GM21737 (cell line): Measurements from ENCODE around the gene TMEM186.
"Not testable (repeated sequence)": the region's sequence is repeated elsewhere in the genome, so short reads cannot be mapped to it uniquely, and the experiment has no call there.

Experiments used
- ATAC-seq: cut with Tn5 transposase; IDR thresholded peaks from one replicate; pipeline ENCODE4 v1.9.1; 2021; ENCODE audit warnings: mild to moderate bottlenecking, moderate library complexity; ENCODE audit not compliant: unreplicated experiment

The TMEM186 gene

DNA sequence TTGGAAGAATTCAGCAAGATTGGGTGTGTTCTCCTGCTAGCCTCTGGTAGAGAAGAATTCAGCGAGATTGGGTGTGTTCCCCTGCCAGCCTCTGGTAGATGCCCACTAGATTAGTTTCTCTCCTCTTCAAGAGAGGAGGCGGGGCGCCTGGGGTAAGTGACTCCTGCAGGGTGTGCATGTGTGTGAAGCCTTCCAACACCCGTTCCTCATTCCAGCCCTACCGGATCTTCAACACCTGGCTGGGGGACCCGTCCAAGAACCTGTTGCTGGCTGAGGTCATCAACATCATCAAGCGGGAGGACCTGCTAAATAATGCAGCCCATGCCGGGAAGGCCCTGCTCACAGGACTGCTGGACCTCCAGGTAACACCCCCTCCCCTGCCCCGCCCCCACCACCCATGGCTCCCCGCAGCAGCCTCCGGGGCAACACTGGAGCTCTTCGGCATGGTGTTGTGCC is 21.3 kb downstream of the TMEM186 start:
- ATAC-seq: no peak

- no peak for ATAC-seq
Observed at GRCh38 chr16:8775359-8775758, 22.1 kb downstream of the TMEM186 start.

DNA sequence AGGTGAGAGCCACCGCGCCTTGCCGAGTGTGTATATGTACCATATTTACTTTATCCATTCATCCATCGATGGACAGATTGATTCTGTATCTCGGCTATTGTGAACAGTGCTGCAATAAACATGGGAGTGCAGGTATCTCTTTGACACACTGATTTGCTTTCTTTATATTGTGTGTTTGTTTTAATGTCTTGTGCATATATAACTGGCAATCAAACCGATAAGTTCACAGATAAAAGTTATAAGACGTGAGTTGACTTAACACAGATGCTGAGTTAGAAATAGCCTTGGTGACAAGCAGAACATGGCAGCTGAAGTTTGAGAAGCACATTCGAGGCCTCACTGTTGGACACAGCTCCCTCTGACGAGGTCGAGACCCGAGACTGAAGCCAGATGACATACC is 23.2 kb downstream of the TMEM186 start:
- no peak for ATAC-seq

DNA sequence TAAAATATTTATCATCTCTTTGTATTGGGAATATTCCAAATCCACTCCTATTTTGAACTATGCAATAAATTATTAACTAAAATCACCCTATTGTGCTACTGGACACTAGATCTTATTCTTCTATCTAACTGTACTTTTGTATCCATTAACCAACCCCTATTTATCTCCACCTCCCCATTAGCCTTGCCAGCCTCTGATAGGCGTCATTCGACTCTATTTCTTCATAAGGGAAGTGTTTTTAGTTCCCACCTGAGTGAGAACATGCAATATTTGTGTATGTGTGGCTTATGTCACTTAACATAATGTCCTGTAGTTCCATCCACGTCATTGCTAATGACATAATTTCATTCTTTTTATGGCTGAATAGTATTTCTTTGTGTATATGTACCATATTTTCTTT is 23.9 kb downstream of the TMEM186 start:
- ATAC-seq: no peak

DNA sequence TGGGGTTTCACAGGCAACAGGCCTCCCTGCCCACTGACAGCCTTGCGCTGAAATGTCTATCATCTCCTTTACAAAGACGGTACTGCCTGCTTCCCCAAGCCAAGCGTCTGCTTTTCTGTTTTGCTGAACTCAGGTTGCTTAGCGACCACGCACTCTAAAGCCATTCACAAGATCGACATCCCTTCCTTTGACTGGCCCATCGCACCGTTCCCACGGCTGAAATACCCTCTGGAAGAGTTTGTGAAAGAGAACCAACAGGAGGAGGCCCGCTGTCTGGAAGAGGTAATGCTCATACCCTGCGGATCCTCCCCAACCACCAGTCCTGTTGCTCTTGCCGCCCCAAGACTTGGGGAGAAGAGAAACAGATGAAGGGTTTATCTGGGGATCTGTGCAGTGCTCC is 28.7 kb downstream of the TMEM186 start:
- no peak for ATAC-seq

DNA sequence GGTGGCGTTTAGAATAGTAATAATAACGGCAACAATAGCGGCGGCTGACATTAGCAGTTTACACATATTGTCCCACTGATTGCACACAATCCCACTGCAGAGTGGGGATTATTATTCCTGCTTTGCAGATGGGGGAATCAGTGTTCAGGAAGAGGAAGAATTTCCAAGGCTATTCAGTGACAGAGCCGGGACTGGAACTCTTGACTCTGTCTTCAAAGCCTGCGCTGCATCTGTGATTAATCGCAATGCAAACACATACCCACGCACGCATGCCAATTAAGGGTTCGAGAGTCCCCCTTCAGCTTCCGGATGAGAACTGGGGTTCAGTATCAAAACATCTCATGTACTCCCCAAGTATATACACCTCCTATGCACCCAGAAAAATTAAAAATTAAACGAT is 29.2 kb downstream of the TMEM186 start:
- ATAC-seq: no peak

GRCh38 chr16:8767176-8767575 is 30.3 kb downstream of the TMEM186 start:
- no peak for ATAC-seq

DNA sequence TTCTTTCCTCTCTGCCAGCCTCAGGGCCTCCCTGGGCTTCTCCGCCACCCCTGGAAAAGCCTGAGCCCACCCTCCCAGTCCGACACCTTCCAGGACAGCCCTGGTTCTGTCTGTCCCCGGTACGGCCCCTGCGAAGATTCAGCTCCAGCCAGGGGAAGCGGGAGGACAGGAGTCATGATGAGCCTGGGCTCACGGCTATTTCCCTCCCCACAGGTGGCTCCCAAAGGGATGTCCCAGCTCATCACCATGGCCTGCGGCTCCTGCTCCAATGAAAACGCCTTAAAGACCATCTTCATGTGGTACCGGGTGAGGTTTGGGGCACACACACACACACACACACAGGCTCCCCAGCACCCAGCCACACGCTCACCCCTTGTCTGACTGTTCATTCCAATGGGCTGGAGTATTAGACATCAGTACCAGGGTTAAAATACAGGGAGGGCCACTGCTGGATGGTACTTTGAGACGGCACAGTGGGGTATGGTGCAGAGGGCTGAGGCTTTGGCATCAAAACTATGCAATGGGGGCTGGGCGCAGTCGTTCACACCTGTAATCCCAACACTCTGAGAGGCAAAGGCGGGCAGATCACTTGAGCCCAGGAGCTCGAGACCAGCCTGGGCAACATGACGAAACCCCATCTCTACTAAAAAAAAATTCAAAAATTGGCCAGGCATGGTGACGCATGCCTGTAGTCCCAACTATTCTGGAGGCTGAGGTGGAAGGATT is 32.8 kb downstream of the TMEM186 start:
- ATAC-seq: no peak

GRCh38 chr16:8763899-8764298 is 33.5 kb downstream of the TMEM186 start:
- no peak for ATAC-seq

DNA sequence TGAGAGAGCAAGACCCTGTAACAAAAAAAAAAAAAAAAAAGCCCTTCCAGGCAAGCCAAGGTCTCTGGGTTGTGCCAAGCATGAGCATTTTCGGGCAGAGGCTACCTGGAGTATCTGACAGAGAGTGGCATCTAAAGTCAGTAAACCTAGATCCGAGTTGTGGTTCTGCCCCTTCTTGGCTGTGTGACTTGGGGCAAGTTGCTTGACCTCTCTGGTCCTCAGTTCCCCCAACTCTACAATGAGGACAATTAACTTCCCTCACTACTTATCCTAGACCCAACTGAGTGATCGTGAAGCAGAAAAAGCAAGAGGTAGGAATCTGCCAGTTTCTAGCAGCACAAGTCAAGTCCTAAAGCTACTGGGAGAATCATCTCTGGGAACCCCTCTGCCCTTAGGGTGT is 34.4 kb downstream of the TMEM186 start:
- ATAC-seq: no peak

- no peak for ATAC-seq
Observed at GRCh38 chr16:8762254-8762653, 35.2 kb downstream of the TMEM186 start.

DNA sequence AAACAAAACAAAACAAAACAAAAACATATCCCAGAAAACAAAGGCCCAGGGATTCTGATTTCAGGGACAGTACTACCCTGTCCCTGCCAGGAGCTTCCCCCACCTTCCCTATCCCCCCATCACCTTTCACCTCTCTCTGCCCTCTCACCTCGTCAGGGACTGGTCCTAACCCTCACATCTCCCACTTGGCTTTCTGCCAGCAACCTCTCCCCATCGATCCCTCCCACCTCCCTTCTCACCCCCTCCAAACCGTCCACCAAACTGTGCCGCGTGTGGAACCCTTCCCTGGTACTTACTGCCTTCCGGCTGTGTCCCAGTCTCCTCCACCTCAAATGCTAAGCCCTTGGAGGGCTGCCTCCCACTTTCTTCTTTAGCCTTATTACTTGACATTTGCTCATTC is 36.4 kb downstream of the TMEM186 start:
- no peak for ATAC-seq

GRCh38 chr16:8760021-8760420 is 37.4 kb downstream of the TMEM186 start:
- ATAC-seq: no peak

- ATAC-seq: no peak
Observed at GRCh38 chr16:8758022-8758421, 39.4 kb downstream of the TMEM186 start.

DNA sequence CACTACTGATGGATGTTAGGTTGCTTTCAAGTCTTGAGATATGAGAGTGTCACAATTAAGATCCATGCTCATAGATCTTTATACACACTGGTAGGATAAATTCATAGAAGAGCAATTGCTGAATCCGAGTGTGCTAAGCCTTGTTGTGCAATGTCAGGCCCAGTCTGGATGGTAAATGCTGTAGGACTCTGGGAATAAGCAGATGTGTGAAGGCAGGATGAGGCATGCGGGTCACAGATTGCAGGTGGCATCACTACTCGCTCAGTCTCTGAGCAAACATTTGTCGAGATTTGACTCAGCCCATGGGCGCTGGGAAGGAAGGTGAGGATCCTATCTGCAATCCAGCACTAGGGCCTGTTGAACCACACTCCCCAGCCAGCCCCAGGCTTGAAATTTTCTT is 40.7 kb downstream of the TMEM186 start:
- ATAC-seq: no peak

DNA sequence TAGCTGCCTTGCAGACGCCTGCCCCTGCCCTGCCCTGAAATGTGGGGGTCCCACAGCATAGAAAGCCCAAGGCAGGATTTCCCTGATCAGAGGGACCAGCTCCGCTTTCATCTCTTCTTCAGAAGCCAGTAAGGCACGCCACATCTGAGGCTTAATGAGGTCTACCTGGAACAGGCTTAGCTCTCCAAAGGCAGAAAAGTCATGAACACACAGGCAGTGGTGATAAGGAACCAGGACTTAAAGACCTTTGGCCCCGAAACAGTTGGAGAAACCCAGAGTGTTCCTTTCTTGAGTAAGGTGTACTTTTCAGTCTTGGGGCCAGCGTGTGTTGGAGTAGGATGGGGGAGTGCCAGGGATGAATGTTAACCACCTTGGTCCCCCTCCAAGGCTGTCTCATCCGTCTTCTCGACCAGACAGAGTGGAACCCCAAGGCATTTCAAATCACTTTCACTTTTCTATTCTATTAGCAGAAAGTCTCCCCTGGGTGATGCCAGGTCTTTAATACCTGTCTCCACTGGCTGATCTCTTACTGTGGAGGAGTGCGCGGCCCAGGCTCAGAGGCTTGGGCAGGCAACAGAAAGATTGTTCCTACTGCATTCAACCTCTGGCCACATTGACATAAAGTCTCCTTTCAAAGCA is 43.9 kb downstream of the TMEM186 start:
- no peak for ATAC-seq

GRCh38 chr16:8752706-8753105 is 44.7 kb downstream of the TMEM186 start:
- ATAC-seq: no peak

GRCh38 chr16:8751481-8752311 is 45.7 kb downstream of the TMEM186 start:
- ATAC-seq: no peak

DNA sequence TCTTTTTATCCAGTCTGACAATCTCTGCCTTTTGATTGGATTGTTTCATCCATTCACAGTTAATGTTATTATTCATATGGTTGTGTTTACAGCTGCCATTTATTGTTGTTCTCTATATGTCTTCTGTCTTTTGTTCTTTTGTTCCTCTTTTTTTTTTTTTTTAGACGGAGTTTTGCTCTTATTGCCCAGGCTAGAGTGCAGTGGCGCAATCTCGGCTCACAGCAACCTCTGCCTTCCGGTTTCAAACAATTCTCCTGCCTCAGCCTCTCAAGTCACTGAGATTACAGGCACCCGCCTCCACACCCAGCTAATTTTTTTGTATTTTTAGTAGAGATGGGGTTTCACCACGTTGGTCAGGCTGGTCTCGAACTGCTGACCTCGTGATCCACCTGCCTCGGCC is 48.5 kb downstream of the TMEM186 start:
- ATAC-seq: not testable (repeated sequence)
